AG20443 (cell line): Measurements from ENCODE around the gene SEC14L1.

Experiments
- DNase-seq: peaks from one replicate; pipeline ENCODE4 v3.0.0; 2012; ENCODE audit warnings: low spot score, mixed read lengths

SEC14L1 gene

GRCh38 chr17:77266213-77266612 lies 125.4 kb downstream of the SEC14L1 start:
- DNase-seq = no peak
